Activated naive CD4-positive, alpha-beta T cell treated with Interleukin-2 at 50 U/mL for 16 hours (primary cell): ENCODE measurements around the gene B3GALT5.
"Not testable (repeated sequence)": the region's sequence is repeated elsewhere in the genome, so short reads cannot be mapped to it uniquely, and the experiment has no call there.

Experiments
- DNase-seq: peaks from one replicate; pipeline ENCODE4 v3.0.0-alpha.2; 2020

Gene B3GALT5

DNA sequence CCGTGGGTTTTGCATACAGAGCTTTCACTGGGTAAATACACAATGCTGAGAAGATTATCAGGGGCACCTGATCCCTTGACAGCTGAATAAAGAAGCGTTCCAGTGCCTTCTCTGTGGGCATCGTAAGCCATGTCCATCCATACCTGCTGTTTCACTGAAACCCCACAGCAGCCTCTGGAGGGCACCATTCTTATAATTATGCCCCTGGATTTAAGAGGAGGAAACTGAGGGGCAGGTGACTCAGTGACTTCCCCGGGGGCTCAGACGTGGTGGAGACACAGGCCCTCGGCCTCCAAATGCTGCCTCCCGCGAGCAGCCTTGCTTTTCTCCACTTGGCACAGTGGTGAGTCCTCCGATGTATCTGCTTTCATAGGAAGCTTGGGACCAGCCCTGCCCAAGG is 56.7 kb downstream of the B3GALT5 start:
- no peak for DNase-seq

DNA sequence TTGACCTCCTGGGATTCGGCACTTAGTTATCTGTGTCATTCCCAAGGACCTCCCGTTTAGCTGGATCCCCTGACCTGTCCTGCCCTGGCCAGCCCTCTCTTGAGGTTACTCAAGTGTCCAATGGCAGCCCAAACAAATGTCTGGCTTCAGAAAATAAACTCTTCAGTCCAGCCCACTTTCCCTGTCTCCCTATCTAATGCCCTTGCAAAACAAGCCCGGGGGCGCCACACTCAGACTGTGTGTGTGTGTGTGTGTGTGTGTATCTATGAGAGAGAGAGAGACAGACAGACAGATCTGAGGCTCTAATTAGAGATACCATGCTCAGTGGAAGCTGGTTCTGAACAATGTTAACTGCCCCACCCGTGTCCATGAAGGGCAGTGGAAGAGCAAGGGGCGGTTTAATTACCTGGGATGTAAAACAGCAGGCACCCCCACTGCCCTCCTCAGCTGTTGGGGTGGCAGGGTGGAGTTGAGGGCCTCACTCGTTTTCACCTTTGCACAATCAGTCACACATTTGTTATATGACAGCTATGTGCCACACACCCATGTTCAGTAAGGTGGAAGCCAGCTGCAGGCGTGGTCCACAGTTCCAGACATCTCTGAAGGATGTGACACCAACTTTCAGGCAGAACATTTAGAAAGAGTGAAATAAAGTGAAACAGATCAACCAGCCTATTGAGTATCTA is 57.4 kb downstream of the B3GALT5 start:
- DNase-seq = no peak

DNA sequence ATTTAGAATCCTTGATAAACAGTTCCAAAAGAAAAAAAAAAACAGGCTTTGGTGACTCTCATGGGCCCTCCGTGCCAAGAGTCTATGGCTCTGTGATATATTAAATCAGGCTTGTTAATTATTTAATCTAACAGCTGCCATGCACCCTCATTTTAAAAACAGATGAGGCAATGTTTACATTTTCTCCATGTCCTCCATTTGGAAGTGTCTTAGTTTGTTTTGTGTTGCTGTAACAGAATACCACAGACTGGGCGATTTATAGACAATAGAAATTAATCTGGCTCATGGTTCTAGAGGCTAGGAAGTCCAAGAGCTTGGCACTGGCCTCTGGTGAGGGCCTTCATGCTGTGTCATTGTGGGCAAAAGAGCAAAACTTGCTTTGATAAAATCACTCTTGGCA is 58.0 kb downstream of the B3GALT5 start:
- no peak for DNase-seq

DNA sequence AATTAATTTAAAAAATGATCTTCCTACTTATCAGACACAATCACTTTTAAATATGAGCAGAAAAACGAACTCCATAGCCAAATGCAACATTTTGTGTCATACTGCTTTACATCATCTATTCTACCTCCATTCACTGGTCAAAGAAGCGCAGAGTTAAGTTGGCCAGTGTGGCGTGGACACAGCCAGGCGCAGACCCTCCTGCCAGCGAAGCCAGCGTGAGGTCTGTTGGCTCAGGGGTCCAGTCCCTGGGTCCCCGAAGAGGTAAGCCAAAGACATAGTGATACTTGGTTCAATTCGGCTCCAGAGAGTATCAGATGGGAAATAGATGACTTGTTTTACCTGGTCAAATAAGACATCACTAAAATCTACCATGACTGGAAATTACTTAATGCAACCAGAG is 59.2 kb downstream of the B3GALT5 start:
- no peak for DNase-seq

DNA sequence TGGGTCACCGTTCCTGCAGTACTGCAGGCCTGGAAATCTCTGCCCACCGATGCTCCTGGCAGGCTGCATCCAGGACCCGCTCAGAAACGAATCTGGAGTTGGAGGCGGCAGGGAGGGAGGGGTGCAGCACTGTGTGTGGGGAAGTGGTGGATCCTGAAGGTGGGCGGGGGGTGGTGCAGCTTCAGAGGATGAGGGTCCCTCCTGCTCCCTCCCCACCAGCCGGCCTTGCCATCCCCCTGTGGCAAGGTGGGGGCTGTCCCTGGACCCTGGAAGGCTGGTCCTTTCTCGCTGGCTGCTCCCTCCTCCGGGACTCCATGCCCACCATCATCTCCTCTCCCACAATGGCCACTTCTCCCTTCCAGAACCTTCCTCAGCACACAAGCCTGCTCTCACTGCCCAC is 60.4 kb downstream of the B3GALT5 start:
- no peak for DNase-seq

DNA sequence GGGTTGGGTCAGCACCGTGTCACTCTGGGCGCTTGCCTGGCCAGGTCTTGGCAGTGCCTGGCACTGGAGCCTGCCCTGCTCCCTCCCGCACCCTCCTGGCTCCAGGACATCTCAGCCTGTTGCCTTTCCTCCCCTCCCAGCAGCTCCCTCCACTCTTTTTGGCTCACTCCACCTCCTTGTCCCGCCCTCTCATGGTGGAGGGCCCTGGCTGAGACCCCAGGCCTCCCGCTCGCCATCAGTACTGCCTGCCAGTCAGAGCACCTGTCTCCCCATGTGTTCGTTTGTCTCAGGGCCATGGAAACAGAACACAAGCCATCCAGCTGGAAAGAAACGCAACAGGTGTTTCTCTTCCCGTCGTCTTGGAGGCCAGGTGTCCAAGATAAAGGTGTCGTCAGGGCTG is 61.0 kb downstream of the B3GALT5 start:
- DNase-seq = no peak

DNA sequence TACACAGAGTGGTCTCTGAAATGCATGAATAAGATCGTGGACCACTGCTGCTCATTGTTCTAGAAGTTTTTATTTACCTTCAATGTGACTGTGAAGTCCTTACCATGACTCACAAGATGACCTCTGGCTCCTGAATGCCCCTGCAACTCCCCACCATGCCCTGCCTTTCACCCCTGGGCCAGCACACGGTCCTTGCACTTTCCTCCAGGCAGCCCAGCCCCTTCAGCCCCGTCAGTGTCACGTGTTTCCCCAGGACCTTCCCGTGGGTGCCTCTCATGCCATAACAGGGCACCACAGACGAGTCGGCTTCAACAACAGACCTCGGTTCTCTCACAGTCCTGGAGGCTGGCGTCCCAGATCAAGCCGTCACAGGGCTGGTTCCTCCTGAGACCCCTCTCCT is 62.1 kb downstream of the B3GALT5 start:
- DNase-seq = no peak

DNA sequence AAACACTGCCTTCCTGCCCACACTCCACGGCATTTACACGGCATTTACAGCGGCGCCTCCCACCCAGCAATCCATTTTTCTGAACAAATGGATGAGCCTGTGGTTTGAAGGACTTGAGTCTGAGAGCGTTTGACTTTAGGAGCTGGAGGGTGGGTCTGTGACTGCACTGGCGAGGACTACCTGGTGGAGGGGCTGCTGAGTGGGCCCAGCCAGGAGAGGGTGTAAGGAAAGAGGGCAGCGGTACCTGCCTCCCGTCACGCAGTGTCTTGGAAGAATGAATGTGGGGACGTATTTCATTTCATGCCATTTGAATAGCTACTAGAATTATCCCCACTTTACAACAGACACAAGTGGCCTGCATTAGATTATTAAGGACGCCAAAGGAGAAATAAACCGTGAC is 62.9 kb downstream of the B3GALT5 start:
- DNase-seq = no peak

DNA sequence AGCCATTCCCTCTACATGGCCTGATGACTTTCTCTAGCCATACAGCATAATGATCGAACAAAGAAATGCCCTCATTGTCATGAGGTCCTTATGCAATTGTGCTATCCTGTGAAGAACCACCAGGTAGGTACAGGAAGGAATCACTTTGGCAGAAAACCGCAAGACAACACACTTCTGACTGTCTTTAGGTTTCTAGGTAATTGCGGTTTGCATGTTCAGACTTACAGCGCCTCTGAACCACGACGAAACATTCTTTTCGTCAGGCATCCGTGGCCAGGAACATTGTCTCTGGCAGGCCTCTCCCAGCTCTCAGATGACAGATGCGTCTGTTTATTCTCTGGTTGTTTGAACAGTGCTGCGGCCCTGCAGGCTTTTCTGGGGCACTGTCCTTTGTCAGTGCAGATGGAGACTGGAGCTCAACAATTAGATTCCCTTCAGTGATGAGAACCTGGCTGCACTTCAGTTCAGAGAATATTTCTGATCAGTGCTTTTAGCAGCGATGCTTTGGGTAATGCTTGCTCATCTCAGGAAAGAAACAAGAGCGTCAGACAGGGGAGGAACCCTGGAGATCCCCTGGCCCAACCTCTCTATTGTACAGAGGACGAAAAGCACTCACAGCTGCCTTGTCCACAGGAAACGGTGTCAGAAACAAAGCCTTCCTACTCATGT is 63.4 kb downstream of the B3GALT5 start:
- DNase-seq = no peak

DNA sequence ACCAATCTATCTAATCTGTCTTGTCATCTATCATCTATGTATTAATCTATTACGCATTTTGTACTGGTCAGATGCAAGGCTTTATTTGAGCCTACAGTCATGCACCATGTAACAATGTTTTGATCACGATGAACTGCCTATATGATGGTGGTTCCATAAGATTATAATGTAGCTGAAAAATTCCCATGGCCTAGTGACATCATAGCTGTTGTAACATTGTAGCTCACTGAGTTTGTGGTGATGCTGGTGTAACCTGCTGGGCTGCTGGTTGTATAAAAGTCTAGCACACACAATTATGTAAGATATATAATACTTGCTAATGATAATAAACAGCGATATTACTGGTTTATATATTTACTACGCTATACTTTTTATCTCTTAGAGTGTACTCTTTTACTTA is 67.5 kb downstream of the B3GALT5 start:
- no peak for DNase-seq

DNA sequence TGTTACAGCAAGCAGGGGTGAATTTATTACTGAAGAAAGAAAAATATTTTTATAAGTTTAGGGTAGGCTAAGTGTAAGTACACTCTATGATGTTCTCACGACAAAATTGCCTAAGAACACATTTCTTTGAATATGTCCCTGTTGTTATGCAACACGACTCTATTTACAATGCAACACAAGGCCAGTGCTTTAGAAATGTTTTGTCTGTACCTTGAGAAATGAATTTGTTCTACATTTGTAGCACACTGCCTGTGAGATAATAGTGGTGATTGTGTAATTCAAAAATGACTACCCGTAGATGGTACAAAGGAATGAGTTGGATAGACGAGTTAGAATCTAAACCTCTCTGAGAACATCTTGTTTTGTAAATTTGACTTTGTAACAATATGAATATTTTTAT is 68.5 kb downstream of the B3GALT5 start:
- DNase-seq = no peak

DNA sequence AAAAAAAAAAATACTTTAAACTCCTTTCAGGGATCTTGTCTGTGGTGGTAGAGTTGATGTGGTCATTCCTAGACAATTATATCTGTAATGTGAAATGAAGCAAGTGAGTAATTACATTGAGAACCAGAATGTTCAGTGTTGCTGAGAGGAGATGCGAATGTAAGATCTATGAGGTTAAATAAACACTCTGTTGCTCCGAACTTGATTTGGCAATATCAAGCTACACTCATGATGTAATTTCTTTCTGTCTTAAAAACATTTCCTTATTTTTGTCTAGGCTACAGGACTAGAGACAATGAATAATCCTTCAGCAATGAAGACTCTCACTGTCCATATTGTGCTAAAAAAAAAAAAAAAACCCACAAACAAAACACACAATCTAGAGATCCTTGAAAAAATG is 69.1 kb downstream of the B3GALT5 start:
- DNase-seq = no peak

DNA sequence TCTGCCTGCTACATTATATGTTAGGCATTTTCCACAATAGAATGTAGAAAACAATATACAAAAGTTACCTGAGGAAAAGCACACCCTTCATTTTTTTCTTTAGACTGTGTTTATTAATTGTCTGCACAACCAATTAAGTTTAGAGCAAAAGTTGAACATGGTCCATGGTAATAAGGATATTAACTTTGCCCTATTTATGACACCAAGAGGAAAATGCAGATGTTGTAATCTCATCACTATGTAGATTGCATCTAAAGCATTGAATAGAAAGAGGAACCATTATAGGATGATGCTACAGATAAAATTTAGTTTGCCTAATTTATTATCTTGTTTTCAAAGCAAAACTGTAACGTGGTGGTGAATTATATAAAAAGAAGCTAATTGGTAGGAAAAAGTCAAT is 72.5 kb downstream of the B3GALT5 start:
- no peak for DNase-seq

DNA sequence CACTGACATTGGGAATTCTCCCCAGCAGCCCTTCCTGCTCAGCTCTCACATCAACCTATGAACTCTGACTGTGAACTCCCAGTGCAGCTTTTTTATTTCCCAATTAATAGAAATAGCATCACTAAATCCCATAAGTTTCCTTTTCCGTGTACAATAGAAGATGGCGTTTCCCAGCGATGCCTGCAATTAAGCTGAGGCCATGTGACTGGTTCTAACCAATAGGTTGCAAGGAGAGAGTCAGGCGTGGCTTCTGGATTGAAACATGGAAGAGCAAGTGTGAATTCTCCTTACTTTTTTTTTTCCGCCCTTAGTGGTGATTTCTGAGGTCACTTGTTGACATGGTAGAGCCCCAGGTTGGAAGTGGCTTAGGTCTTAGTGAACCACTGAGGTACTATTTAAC is 73.3 kb downstream of the B3GALT5 start:
- DNase-seq = no peak

DNA sequence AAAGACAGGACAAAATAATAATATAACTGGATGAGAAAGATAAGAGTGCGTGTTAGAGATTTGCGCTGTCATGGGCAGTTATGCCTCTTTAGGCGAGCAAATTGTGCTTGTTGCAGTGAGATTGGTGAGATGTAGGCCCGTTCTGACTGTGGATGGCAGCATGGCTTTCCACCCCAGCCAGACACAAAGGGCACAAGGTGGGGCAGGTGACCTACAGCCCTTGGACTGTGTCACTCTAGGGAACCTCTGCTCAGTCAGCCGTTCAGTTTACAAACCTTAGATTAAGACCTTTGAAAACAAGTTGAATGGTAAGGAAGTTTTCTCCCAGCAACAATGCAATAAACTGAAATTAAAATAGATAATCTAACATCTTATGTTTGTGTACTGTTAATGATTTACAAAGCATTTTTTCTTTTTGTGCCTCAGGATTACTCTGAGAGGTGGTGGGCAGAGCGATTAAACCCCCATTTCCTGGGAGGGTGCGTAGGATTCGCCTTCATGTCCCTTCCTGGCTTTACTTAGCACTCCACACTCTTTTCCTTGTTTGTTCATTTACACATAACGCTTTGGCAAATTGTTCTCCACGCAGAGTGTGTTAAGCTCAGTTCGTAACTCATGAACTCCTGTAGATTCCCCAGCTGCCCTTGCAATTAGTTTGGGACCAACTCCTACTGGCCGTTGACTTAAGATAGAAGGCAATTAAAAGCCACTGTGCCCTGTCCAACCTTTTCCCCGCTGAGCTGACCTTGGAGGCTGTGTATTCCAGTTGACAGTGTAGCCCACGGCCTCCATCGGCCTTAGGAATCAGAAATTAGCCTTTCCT is 74.1 kb downstream of the B3GALT5 start:
- no peak for DNase-seq

DNA sequence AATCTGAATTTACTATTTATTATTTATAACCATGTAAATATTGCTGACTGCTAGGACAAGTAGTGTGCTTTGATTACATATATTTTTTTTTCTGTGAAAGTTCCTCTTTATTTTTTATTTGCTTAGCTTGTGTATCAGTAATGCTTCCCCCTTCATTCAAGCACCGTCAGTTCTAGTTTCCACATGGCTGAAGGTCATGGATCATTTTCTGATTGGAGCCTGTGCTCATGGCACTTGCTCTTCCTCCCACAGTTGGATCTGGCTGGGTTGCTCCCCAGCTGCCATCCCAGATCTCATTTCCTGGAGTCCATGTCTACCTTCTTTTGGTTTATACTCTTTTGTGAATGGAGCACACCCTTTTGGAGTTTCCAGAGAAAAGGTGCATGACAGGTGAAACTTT is 75.3 kb downstream of the B3GALT5 start:
- no peak for DNase-seq

DNA sequence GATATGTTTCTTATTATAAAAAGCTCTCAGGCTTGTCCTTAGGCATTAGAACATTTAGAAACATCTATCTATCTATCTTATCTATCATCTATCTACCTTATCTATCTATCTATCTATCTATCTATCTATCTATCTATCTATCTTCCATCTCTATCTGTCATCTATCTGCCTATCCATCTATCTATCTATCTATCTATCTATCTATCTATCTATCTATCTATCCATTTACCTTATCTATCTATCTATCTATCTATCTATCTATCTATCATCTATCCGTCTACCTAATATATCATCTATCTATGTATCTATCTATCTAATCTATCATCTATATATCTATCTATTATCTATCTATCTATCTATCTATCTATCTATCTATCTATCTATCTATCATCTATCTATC is 77.1 kb downstream of the B3GALT5 start:
- not testable (repeated sequence) for DNase-seq

DNA sequence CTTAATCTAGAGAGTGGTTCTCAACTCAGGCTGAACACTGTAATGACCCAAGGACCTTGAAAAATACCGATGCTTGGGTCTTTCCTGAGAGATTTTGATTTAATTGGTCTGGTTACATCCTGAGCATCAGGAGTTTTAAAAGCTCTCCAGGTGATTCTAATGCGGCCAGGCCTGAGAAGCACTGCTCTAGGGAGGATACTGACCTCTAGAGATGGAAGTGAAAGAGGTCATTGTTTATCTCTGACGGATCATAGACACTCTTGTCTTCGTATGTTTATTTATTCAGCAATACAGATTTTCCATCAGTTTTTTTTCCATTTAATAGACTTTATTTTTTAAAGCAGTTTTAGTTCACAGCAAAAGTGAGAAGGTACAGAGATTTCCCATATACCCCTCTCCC is 77.7 kb downstream of the B3GALT5 start:
- DNase-seq = no peak

DNA sequence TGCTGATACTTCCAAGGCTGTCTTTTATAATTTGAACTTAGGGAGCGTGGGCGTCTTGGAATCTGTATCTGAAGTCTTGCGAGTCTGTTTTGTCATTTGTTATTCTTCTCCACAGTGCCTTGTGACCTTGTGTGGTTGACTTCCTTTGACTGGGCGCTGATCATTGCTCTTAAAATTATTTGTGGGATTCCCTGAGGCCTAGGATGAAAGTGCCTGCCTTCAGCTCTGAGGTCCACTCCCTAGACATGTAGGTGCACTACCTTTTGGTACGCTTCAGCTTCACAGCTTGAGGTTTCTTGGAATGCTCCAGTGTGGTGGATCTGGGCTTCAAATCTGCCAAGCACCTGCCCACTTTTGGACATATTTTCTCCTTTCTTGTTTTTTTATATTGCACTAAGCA is 82.0 kb downstream of the B3GALT5 start:
- no peak for DNase-seq

DNA sequence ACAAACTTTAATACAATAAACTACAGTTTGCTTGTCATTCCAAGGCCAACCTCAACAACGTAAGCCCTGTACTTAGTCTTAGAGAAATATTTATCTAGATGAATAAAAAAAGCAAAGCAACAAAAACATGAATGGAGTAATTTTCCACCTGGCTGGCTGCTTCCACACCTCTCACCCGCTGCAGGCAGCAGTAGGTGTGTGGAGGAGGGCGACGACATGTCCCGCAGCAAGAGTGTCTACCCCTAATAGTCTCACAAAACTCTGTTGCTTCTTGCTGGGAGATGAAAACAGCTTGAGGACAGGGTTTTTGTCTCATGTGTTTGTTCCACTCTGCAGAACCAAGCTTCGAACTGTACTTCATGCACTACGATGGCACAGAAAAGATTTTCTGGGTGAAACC is 83.5 kb downstream of the B3GALT5 start:
- no peak for DNase-seq

DNA sequence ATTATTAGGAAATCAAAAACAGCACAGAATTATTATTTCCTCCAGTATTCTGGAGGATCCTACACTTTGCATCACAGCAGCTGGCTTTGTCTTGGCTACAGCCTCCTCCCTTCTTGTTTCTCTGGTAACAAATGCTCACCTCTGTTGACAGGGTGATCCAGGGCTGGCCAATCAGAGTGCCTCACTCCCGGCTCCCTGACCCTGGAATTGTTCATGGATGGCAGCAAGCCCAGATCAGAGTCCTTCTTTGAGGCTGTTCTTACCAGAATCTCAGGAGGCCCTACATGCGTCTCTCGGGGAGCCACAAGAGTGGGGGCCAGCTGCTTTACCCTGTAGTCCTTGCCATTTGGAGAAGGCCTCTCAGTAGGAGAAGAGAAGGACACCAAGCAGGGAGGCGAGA is 83.9 kb downstream of the B3GALT5 start:
- DNase-seq = no peak

DNA sequence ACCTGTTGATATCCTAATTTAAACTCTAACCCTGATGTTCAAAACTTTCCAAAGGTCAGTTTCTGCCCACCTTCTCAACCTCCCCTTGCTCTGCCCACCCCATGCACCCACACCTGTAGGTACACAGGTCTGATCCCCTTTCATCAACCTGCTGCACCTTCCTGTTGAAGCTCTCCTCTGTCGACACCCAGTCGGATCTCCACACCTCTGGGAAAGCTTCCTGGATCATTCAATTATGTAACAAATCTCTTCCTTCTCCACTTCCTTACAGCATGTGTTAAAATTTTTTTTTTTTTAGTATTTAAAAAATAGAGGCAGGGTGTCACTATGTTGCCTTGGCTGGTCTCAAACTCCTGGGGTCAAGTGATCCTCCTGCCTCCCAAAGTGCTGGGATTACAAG is 87.6 kb downstream of the B3GALT5 start:
- DNase-seq = no peak

DNA sequence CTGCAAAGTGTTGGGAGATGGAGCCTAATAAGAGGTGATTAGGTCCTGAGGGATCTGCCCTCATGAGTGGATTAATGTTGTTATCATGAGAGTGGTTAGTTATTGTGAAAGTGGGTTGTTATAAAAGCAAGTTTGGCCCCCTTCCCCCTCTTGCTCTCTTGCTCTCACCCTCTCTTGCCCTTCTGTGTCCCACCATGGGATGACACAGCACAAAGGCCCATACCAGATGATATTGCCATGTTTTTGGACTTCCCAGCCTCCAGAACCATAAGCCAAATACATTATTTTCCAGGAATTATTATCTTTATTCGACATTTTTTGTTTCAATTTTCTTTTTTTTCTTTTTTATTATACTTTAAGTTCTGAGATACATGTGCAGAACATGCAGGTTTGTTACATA is 90.8 kb downstream of the B3GALT5 start:
- DNase-seq = no peak

DNA sequence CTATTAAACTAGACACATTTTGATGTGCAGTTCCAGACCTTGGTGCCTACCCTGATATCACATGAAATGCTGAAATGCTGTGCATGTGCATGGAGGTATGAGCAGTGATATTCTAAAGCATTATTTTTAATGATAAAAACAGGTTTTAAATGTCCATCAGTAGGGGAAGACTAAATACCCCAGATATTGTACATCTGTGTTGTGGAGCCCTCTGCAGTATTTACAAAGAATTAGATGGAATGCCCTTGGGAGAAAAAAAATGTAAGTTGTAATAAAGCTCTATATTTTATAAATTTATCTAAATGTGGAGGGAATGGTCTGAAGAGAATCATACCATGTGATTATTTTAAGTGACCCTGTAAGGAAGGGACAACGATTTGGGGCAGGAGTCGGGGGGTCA is 93.1 kb downstream of the B3GALT5 start:
- no peak for DNase-seq
